Amniotic stem cell (primary cell): Measurements from ENCODE around the gene EDC3.
"Not testable (repeated sequence)": the region's sequence is repeated elsewhere in the genome, so short reads cannot be mapped to it uniquely, and the experiment has no call there.

ENCODE experiments used
- DNase-seq: peaks from one replicate; lab custom pipeline; 2025; lab: John Stamatoyannopoulos, UW

The EDC3 gene

GRCh38 chr15:74608786-74609185, 87.0 kb downstream of the EDC3 start:
- no peak for DNase-seq

GRCh38 chr15:74605795-74606150, 90.1 kb downstream of the EDC3 start:
- no peak for DNase-seq

- no peak for DNase-seq
Measured at GRCh38 chr15:74604983-74605794, 90.6 kb downstream of the EDC3 start.

GRCh38 chr15:74603789-74604705, 91.8 kb downstream of the EDC3 start:
- no peak for DNase-seq

GRCh38 chr15:74603026-74603788, 92.6 kb downstream of the EDC3 start:
- DNase-seq: no peak

- DNase-seq: no peak
Measured at GRCh38 chr15:74599156-74599555, 96.7 kb downstream of the EDC3 start.

- peak; percentile 55 for DNase-seq
Measured at GRCh38 chr15:74598126-74598842, 97.5 kb downstream of the EDC3 start.

- DNase-seq: not testable (repeated sequence)
Measured at GRCh38 chr15:74597146-74597705, 98.6 kb downstream of the EDC3 start.

- DNase-seq: not testable (repeated sequence)
Measured at GRCh38 chr15:74596736-74597135, 99.1 kb downstream of the EDC3 start.

- no peak for DNase-seq
Measured at GRCh38 chr15:74595271-74595670, 100.6 kb downstream of the EDC3 start.

- no peak for DNase-seq
Measured at GRCh38 chr15:74594455-74594854, 101.4 kb downstream of the EDC3 start.

- DNase-seq: no peak
Measured at GRCh38 chr15:74593122-74593521, 102.7 kb downstream of the EDC3 start.

GRCh38 chr15:74592222-74592621, 103.6 kb downstream of the EDC3 start:
- no peak for DNase-seq

- no peak for DNase-seq
Measured at GRCh38 chr15:74589826-74590225, 106.0 kb downstream of the EDC3 start.

- no peak for DNase-seq
Measured at GRCh38 chr15:74585857-74586256, 110.0 kb downstream of the EDC3 start.

GRCh38 chr15:74585191-74585590, 110.6 kb downstream of the EDC3 start:
- DNase-seq: no peak

GRCh38 chr15:74584779-74585178, 111.0 kb downstream of the EDC3 start:
- DNase-seq: no peak

- no peak for DNase-seq
Measured at GRCh38 chr15:74584204-74584603, 111.6 kb downstream of the EDC3 start.
